ENCODE results near the gene AHCYL2.
"Not testable (repeated sequence)": the region's sequence is repeated elsewhere in the genome, so short reads cannot be mapped to it uniquely, and the experiment has no call there.

AHCYL2 gene

GRCh38 chr7:129244220-129244619 is 19.4 kb downstream of the AHCYL2 start:
- DNase-seq (ENCODE audit: low spot score) = no peak

DNA sequence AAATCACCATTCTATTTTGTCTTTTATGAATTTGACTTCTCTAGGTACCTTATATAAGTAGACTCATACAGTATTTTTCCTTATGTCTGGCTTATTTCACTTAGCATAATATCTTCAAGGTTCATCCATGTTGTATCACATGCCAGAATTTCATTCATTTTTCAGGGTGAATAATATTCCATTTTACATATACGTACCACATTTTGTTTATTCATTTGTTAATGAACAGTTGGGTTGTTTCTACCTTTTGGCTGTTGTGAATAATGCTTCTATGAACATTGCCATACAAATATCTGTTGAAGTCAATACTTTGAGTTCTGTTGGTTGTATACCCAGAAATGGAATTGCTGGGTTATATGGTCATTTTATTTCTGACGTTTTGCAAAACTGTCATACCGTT is 20.7 kb downstream of the AHCYL2 start:
- DNase-seq (ENCODE audit: low spot score) = no peak

DNA sequence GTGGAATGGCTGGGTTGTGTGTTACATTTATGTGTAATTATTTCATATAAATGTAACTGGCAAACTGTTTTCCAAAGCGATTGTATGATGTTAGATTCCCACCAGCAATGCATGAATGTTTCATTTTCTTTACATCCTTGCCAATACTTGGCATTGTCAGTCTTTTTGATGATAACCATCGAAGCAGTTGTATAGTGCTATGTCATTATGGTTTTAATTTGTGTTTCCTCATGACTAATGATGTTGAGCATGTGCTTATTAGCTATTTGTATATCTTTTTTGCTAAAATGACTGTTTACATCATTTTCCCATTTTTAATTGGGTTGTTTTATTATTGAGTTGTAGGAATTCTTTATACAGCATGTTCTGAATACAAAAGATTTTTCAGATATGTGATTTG is 22.3 kb downstream of the AHCYL2 start:
- DNase-seq (ENCODE audit: low spot score) = no peak

GRCh38 chr7:129252128-129252527 is 27.3 kb downstream of the AHCYL2 start:
- no peak for DNase-seq (ENCODE audit: low spot score)

DNA sequence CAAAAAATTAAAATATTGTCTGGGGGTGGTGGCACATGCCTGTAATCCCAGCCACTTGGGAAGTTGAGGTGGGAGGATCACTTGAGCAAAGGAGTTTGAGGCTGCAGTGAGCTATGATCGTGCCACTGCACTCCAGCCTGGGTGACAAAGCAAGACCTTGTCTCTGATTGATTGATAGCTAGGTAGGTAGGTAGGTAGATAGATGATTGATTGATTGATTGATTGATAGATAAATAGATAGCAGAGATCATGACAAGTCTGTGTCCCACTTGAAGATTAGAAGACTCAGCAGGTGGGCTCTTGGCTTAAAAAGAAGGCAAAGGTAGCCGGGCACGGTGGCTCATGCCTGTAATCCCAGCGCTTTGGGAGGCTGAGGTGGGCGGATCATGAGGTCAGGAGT is 27.8 kb downstream of the AHCYL2 start:
- not testable (repeated sequence) for DNase-seq (ENCODE audit: low spot score)

DNA sequence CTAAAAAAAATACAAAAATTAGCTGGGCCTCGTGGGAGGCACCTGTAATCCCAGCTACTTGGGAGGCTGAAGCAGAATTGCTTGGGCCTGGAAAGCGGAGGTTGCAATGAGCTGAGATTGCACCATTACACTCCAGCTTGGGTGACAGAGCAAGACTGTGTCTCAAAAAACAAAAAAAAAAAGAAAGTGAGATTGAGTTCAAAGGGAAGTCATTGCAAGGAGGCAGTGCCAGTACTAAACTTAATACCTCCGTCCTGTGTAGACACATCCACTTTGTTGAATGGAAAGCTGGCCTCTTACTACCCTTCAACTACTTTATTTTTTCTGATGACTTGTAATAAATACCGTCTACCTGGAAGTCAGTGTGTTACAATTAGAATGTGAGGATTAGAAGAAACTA is 31.0 kb downstream of the AHCYL2 start:
- DNase-seq (ENCODE audit: low spot score) = no peak

- no peak for DNase-seq (ENCODE audit: low spot score)
Measured at GRCh38 chr7:129256221-129256620, 31.4 kb downstream of the AHCYL2 start.

DNA sequence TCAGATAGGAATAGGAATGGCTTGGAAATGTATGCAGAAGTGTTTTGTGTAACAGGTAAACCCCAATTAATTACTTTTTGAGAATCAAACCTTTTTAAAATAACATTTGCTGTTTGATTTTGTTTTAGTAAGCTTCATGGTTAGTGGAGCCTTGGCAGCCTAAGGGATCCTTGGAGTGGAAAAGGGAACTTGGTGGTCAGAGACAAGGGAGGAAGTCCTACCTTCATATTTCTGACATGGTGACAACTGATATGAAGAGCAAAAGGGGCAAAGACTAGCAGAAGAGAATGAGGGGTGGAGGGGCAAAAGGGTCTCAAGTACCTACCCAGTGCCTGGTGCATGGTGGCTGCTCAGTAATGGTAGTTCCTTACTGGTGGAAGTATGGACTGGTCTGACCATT is 32.3 kb downstream of the AHCYL2 start:
- DNase-seq (ENCODE audit: low spot score) = no peak

- no peak for DNase-seq (ENCODE audit: low spot score)
Measured at GRCh38 chr7:129258649-129259389, 34.0 kb downstream of the AHCYL2 start.

DNA sequence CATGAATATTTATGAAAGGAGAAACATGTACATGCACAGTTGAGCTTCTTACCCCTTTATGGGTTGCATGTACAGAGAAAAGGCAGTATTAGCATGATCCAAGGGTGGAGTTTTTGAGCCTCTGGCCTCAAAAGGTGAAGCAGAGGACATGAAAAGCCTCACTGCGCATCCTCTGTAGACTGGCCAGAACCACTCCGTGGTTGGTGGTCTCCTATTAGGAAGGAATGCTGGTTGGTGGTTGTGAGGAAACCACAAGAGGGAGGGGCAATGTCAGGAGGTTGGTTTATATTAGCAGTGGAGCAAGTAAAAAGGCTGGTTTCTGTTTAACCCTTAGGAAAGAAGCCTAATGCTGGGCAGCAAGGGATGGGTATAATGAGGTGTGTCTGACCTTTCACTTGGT is 37.5 kb downstream of the AHCYL2 start:
- no peak for DNase-seq (ENCODE audit: low spot score)

DNA sequence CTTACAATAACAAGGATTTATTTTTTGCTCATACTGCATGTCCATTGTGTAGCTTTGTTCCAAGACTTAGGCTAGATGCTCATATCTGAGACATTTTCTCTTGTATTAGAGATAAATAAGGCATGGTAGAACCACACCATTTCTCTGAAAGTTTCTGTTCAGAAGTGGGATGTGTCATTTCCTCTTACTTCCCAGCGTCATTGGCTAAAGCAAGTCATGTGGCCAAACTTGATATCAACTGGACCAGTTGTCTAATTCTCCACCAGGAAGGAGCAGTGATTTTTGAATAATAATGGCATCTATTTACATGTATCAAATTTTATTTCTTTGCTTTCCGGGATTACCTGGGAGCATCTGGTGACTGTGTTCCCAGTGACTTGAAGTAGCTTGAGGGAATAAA is 38.3 kb downstream of the AHCYL2 start:
- DNase-seq (ENCODE audit: low spot score) = peak; percentile 36

GRCh38 chr7:129264534-129264933 is 39.7 kb downstream of the AHCYL2 start:
- DNase-seq (ENCODE audit: low spot score) = no peak

- no peak for DNase-seq (ENCODE audit: low spot score)
Measured at GRCh38 chr7:129265328-129265727, 40.5 kb downstream of the AHCYL2 start.

GRCh38 chr7:129266181-129266580 is 41.4 kb downstream of the AHCYL2 start:
- no peak for DNase-seq (ENCODE audit: low spot score)

DNA sequence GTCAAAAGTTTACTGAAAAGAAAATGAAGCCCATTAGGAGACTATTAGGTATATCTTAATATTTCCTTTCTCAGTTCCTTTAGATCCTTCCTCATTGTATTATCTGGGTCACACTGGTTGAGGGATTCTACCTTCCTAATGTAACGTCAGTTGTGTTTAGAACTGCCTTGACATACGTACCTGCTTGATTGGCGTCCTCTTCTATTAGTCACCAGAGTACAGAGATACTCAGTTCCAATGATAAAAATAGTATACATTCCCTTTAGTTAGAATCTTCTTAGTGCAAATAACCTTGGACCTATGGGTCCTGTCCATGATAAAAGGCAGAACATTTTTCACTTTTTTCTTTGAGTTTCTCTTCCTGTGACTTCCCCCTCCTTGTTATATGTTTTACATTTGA is 45.2 kb downstream of the AHCYL2 start:
- no peak for DNase-seq (ENCODE audit: low spot score)

GRCh38 chr7:129271500-129272355 is 46.9 kb downstream of the AHCYL2 start:
- DNase-seq (ENCODE audit: low spot score) = peak; percentile 55

DNA sequence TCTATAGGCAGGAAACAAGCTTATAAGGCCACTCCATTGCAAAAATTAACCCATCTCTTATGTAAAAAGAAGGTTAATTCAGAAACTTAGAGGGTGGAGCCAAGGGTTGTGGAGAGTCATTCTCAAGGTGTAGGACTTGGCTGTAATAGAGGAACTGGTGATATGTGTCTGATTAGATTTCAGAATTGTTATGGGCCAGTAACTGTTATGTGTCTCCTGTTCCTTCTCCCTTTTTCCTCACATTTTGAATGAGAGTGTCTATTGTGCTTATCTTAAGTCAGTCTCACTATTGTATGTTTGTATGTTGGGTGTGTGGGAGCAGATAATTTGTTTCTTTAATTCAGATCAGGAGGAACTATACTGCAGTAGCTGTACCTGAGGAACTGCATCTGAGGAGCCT is 49.1 kb downstream of the AHCYL2 start:
- no peak for DNase-seq (ENCODE audit: low spot score)

- DNase-seq (ENCODE audit: low spot score) = no peak
Measured at GRCh38 chr7:129277629-129278028, 52.8 kb downstream of the AHCYL2 start.

GRCh38 chr7:129278688-129279087 is 53.9 kb downstream of the AHCYL2 start:
- DNase-seq (ENCODE audit: low spot score) = no peak

GRCh38 chr7:129279757-129280156 is 54.9 kb downstream of the AHCYL2 start:
- DNase-seq (ENCODE audit: low spot score) = no peak

- DNase-seq (ENCODE audit: low spot score) = no peak
Measured at GRCh38 chr7:129281163-129281562, 56.3 kb downstream of the AHCYL2 start.

GRCh38 chr7:129282865-129283264 is 58.0 kb downstream of the AHCYL2 start:
- DNase-seq (ENCODE audit: low spot score) = no peak

DNA sequence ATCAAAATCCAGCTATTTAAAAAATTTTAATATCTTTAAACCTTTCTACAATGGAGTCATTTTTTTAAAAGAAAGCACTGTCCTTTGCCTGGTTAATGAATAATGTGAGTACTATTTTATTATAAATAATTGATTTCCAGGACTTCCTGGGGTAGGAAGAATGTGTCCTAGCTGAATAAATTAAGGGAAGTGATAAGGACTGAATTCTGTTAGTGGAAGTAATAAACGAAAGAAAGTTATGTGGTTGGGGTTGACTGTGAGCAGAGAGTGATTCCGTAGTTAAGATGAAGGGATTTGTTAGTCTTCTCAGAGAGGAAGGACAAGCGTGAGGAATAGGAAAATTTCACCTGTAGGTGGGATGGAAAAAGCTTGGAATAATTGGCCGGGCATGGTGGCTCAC is 59.1 kb downstream of the AHCYL2 start:
- DNase-seq (ENCODE audit: low spot score) = no peak

- no peak for DNase-seq (ENCODE audit: low spot score)
Measured at GRCh38 chr7:129285111-129285510, 60.3 kb downstream of the AHCYL2 start.
